OCI-M2 (cell line): Measurements from ENCODE around the gene SMG6.
"Not testable (repeated sequence)": the region's sequence is repeated elsewhere in the genome, so short reads cannot be mapped to it uniquely, and the experiment has no call there.

ENCODE experiments used
- DNase-seq: peaks from one replicate; lab custom pipeline; 2025; ENCODE audit not compliant: unreplicated experiment; lab: John Stamatoyannopoulos, UW

Gene SMG6

GRCh38 chr17:2207815-2208515 lies 95.6 kb downstream of the SMG6 start:
- no peak for DNase-seq

- DNase-seq = no peak
Observed at GRCh38 chr17:2204393-2204792, 99.2 kb downstream of the SMG6 start.

DNA sequence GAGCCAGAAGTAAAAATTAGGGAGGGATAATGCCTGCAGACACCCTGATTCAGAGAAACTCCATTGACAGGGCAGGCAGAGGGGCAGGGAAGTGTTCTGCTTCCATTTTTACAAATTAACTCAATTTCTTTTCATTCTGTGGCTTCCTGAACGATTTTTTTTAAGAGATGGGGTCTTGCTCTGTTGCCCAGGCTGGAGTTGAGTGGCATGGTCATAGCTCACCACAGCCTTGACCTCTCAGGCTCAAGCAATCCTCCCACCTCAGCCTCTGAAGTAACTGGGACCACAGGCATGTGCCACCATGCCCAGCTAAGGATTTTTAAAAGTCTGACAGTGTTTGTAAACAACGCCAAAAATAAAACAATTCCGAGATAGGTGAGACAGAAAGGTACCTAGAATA lies 99.8 kb downstream of the SMG6 start:
- no peak for DNase-seq

GRCh38 chr17:2202996-2203575 lies 100.5 kb downstream of the SMG6 start:
- no peak for DNase-seq

GRCh38 chr17:2202302-2202995 lies 101.1 kb downstream of the SMG6 start:
- no peak for DNase-seq

DNA sequence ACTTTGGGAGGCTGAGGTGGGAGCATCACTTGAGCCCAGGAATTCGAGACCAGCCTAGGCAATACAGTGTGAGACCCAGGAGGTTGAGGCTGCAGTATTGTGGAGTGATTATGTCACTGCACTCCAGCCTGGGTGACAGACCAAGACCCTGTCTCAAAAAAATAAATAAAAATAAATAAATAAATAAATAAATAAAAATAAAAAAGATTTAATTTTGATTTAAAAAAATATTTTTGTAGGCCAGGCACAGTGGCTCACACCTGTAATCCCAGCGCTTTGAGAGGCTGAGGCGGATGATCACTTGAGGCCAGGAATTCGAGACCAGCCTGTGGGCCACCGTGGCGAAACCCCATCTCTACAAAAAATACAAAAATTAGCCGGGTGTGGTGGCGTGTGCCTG lies 104.2 kb downstream of the SMG6 start:
- not testable (repeated sequence) for DNase-seq

- no peak for DNase-seq
Observed at GRCh38 chr17:2198927-2199326, 104.7 kb downstream of the SMG6 start.

DNA sequence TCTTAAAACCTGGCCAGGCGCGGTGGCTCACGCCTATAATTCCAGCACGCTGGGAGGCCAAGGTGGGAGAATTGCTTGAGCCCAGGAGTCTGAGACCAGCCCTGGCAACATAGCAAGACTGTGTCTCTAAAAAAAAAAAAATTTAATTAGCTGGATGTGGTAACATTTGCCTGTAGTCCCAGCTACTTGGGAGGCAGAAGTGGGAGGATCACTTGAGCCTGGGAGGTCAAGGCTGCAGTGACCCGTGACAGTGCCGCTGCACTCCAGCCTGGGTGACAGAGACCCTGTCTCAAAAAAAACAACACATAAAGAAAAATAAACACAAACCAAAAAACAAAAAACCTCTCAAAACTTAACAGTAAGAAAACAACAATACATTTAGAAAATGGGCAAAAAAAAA lies 106.3 kb downstream of the SMG6 start:
- DNase-seq = no peak

GRCh38 chr17:2195729-2196128 lies 107.9 kb downstream of the SMG6 start:
- no peak for DNase-seq

DNA sequence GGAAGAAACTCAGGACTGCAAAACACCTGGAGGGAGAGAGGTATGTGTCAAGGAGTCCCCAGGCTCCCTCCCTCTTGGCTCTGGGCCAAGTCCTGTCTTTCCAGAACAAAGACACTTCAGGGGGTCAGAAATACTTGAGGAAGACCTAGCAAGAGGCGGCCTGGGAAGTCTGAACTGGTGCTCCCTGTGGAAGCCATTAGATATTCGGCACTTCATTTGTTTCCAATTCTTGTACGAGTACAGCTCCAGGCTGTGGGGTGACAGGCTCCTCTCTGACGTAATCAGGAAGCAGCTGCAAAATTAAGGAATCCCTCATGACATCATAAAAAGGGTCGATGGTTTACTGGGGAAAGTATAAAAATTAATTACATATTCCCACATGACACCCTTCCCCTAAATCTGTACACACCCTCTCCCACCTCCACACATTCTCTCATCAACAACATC lies 108.7 kb downstream of the SMG6 start:
- no peak for DNase-seq

GRCh38 chr17:2192367-2193057 lies 111.1 kb downstream of the SMG6 start:
- no peak for DNase-seq

DNA sequence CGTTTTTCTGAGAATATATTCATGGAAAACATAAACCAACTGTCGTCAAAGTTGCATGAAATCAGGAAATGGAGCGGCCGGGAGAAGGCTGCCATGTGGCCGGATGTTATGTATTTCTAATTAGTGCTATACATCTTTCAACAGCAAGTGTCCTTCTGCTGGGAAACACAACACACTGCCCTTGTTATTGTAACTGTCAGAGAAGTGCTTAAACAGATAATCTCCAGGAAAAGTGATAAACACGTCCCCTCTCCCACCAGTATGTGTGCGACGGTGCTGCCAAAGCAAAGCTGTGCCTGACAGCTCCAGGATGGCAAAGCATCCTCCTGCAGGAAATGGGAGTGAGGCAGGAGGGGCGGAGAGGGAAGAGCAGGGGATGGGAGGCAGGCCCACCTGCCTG lies 111.8 kb downstream of the SMG6 start:
- no peak for DNase-seq

- no peak for DNase-seq
Observed at GRCh38 chr17:2191227-2191626, 112.4 kb downstream of the SMG6 start.

GRCh38 chr17:2190014-2190413 lies 113.6 kb downstream of the SMG6 start:
- no peak for DNase-seq

DNA sequence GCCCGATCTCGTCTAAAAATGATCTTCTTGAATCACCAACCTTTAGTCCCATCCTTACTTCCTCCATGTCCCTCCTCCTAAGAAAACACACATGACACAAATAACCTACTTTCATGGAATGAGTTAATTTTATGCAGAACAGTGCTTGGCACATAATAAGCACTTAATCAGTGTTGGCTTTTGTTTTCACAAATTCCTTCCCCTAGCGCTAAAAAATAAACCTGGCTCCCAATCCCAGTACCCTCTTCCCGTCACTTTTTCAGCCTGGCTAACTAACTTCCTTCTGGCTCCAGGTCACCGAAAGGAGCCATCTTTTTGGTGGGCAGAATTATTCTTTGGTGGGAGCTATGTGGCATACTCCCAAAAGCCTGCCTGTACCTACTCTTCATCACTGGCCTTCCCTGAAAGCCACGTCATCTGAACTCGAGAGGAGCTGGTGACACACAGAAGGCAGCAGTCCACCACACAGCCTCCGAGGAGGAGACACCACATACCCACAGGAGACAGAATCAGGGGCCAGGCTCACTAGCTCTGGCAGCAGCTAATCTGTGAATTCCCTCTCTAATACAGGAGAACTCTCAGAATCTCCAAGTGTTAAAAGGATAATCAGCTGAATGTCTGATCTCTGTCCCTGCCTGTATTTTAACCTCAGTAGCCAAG lies 114.5 kb downstream of the SMG6 start:
- DNase-seq = no peak

- DNase-seq = no peak
Observed at GRCh38 chr17:2187758-2188157, 115.8 kb downstream of the SMG6 start.

DNA sequence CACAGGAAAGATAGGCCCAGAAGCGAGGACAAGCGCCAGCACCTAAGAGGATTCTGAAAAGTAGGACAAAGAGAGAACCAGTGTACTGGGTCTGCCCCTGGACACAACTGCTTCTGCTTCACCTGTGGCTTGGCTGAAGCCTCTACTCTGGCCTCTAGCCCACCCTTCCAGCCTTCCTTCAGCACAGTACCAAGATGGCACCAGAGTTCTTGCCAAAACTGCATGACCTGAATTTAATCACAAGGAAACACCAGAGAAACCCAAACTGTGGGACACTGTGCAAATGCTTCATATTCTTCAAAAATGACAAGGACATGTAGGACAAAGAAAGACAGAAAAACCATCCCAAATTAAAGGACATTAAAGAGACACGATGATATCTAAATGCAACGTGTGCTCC lies 116.6 kb downstream of the SMG6 start:
- DNase-seq = no peak

GRCh38 chr17:2184993-2185931 lies 118.3 kb downstream of the SMG6 start:
- DNase-seq = no peak

DNA sequence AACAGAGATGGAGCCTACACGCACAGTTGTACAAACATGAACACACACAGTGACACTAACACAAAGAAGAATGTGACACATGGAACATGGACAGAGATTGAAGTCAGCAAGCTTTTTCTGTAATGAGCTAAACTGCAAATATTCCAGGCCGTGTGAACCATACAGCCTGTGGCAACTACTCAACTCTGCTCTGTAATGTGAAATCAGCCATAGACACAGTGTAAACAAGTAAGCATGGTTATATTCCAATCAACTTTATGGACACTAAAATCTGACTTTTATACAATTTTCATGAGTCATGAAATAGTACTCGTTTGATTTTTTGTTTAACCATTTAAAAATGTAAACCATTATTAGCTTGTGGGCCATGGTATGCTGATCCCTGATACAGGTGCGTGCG lies 120.2 kb downstream of the SMG6 start:
- no peak for DNase-seq

DNA sequence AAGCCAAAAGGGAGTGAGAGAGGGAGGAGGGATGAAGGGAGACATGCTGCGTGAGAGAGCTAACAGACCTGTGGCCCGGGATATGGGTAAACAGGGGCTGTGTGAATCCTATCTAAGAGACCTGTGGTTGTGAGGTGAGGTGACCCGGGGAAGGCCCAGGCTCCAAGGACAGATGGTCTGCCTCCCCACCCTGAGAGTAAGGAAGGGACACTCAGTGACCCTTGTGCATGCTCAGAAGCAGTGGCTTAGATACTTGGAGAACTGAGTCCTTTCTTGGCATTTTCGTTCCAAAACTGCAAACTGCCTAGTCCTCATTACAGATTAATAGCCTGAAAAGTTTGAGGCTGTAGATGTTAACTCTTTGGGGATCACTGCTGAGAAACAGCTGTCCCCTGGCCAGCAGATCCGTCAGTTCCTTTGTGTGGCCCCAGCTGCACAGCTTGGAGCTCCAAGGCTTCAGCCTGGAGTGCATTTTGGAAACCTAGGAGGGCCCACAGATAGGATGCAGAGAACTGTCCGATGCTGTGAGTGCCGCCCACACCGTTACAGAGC lies 121.6 kb downstream of the SMG6 start:
- DNase-seq = no peak
